Measurements from ENCODE around the gene PRKD1. TPM values are rescaled to one million over a fixed set of nuclear protein-coding genes. Genes with fewer than 3 reads are reported as not detected.

The PRKD1 gene
- total RNA-seq, 1 donor from 2014 or later: 11.8 TPM

DNA sequence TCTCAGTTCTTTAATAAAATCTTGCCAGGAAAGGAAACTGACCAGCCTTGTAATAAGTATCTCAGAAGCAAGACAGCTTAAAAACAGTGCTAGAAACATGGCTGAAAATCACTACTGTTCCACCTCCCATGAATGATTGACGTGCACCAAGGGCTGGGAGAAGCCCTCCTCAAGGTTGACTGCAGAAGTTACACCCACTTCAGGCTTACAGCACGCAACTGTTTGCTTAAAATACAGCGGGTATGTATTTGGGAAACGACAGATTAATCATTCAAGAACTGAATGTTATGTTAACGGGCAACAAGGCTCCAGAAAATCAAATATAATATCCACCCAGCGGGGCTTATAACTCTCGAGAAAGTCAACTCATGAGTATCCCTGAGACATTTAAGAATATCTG is 22.1 kb downstream of the PRKD1 start:
- H3K4me3 ChIP-seq: no peak overlapping the region
- no peak for TF ChIP-seq POLR2A (IDR thresholded peaks at IDR 0.05)
- TF ChIP-seq POLR2AphosphoS5 (IDR thresholded peaks at IDR 0.05; ENCODE audit: insufficient read depth in 1 of 2, low read depth in 1 of 2): no peak
- TF ChIP-seq, protein P1, sequence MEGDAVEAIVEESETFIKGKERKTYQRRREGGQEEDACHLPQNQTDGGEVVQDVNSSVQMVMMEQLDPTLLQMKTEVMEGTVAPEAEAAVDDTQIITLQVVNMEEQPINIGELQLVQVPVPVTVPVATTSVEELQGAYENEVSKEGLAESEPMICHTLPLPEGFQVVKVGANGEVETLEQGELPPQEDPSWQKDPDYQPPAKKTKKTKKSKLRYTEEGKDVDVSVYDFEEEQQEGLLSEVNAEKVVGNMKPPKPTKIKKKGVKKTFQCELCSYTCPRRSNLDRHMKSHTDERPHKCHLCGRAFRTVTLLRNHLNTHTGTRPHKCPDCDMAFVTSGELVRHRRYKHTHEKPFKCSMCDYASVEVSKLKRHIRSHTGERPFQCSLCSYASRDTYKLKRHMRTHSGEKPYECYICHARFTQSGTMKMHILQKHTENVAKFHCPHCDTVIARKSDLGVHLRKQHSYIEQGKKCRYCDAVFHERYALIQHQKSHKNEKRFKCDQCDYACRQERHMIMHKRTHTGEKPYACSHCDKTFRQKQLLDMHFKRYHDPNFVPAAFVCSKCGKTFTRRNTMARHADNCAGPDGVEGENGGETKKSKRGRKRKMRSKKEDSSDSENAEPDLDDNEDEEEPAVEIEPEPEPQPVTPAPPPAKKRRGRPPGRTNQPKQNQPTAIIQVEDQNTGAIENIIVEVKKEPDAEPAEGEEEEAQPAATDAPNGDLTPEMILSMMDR (IDR thresholded peaks at IDR 0.05): no peak

DNA sequence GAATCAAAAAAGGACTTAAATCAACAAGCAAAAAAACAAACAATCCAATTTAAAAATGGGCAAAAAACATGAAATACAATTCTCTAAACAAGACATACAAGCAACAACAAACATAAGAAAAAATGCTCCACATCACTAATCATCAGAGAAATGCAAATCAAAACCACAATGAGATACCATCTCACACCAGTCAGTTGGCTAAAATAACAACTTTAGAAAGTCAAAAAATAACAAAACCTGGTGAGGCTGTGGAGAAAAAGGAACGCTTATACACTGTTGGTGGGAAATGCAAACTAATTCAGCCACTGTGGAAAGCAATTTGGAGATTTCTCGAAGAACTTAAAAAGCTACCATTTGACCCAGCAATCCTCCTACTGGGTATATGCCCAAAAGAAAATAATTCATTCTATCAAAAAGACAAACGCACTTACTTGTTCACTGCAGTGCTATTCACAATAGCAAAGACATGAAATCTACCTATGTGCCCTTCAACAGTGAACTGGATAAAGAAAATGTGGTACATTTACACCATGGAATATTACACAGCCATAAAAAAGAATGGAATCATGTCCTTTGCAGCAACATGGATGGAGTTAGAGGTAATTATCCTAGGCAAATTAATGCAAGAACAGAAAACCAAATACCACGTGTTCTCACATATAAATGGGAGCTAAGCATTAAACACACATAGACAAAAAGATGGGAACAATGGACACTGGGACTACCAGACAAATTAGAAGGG is 26.9 kb downstream of the PRKD1 start:
- no peaks in the 10 kb centered on the region for H3K9me3 ChIP-seq
- no peak overlapping the region for H3K4me3 ChIP-seq
- intact Hi-C loops (cut with DNase I): no loop called here
- no peak for DNase-seq (ENCODE audit: extremely low spot score in 2 of 2)
- H3K27me3 ChIP-seq: no peaks in the 10 kb centered on the region
- TF ChIP-seq, protein P1 (IDR thresholded peaks at IDR 0.05): no peak
- TF ChIP-seq POLR2A (IDR thresholded peaks at IDR 0.05) (no peak), POLR2AphosphoS5 (IDR thresholded peaks at IDR 0.05; ENCODE audit: insufficient read depth in 1 of 2, low read depth in 1 of 2) (no peak)
- H3K27ac ChIP-seq: no peak overlapping the region
- no peaks in the 10 kb centered on the region for H3K4me1 ChIP-seq
- H3K36me3 ChIP-seq: no peaks in the 10 kb centered on the region

More for the DNA sequence above, 22.1 kb downstream of the PRKD1 start:
- no peak for DNase-seq (ENCODE audit: extremely low spot score in 2 of 2)
- no peaks in the 10 kb centered on the region for H3K4me1 ChIP-seq
- H3K36me3 ChIP-seq: no peaks in the 10 kb centered on the region
- H3K9me3 ChIP-seq: no peaks in the 10 kb centered on the region
- H3K27ac ChIP-seq: no peak overlapping the region
- H3K27me3 ChIP-seq: no peaks in the 10 kb centered on the region
- intact Hi-C loops (cut with DNase I): no loop called here

DNA sequence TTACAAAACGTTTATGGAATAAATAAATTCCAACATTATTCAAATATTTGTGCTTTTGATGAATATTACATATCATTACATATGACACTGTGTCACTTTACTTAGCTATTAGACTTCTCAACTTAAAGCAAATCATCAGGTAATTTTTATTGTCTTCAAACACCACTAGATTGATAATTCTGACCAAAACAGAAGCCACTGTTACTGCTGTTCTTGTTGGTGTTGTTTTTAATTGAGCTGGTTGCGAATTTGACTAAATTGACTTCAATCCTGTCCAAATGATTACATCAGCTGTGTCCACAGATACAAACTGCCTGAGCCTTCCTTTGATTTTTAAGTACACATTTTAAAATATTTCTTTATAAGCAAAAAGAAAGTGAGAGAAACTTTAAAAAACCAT is 29.2 kb downstream of the PRKD1 start:
- intact Hi-C loops (cut with DNase I): no loop called here
- H3K27me3 ChIP-seq: no peaks in the 10 kb centered on the region
- no peaks in the 10 kb centered on the region for H3K36me3 ChIP-seq
- TF ChIP-seq, protein P1 (IDR thresholded peaks at IDR 0.05): no peak
- no peak for TF ChIP-seq POLR2AphosphoS5 (IDR thresholded peaks at IDR 0.05; ENCODE audit: insufficient read depth in 1 of 2, low read depth in 1 of 2)
- TF ChIP-seq POLR2A (IDR thresholded peaks at IDR 0.05): no peak
- H3K27ac ChIP-seq: no peak overlapping the region
- H3K4me3 ChIP-seq: no peak overlapping the region
- H3K4me1 ChIP-seq: no peaks in the 10 kb centered on the region
- no peaks in the 10 kb centered on the region for H3K9me3 ChIP-seq
- no peak for DNase-seq (ENCODE audit: extremely low spot score in 2 of 2)

DNA sequence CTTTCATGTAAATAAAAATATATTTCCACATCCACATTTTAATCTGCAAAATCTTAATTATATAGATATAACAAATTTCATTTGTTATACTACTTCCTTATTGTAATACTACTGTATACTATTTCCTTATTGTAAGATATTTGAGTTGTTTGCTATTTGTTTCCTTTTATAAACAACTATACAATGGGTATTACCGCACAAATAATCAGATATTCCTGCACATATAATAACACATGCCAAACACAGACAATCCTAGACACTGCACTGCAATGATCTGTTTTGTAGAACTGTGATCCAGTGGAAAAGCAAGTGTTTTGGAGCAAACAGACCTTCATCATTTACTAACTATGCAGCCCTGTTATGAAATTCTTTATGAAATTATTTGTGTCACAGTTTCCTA is 30.5 kb downstream of the PRKD1 start:
- TF ChIP-seq POLR2AphosphoS5 (IDR thresholded peaks at IDR 0.05; ENCODE audit: insufficient read depth in 1 of 2, low read depth in 1 of 2): no peak
- TF ChIP-seq, protein P1 (IDR thresholded peaks at IDR 0.05): no peak
- TF ChIP-seq POLR2A (IDR thresholded peaks at IDR 0.05): no peak
- no peaks in the 10 kb centered on the region for H3K27me3 ChIP-seq
- no peak overlapping the region for H3K27ac ChIP-seq
- no peaks in the 10 kb centered on the region for H3K9me3 ChIP-seq
- no peak overlapping the region for H3K4me3 ChIP-seq
- no peaks in the 10 kb centered on the region for H3K36me3 ChIP-seq
- H3K4me1 ChIP-seq: no peaks in the 10 kb centered on the region
- no peak for DNase-seq (ENCODE audit: extremely low spot score in 2 of 2)
- intact Hi-C loops (cut with DNase I): no loop called here

DNA sequence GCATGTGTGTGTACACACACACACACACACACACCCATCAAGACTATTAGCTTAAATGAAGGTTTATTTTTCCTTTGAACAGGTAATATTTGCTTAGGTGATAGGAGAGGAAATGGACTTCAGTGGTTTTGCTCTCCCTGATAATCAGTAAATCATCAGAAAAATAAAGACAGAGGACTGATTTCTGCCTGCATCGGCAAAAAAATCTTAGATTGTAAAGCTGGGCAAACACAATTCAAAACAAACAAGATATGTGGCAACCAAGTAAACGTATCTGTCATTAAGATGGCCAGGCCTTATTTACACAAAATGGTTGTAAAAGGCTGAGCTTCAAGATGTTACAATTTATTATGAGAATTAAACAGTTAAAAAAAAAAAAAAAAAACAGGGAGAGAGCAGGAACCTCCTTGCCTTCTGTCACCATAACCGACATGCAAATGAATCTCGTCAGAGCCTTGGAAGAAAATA is 31.3 kb downstream of the PRKD1 start:
- Histone ChIP-seq H3K4me1 (no peaks in the 10 kb centered on the region), H3K27me3 (no peaks in the 10 kb centered on the region), H3K36me3 (no peaks in the 10 kb centered on the region), H3K4me3 (no peak overlapping the region), H3K9me3 (no peaks in the 10 kb centered on the region), H3K27ac (no peak overlapping the region)
- no peak for DNase-seq (ENCODE audit: extremely low spot score in 2 of 2)
- no peak for TF ChIP-seq POLR2A (IDR thresholded peaks at IDR 0.05)
- no peak for TF ChIP-seq POLR2AphosphoS5 (IDR thresholded peaks at IDR 0.05; ENCODE audit: insufficient read depth in 1 of 2, low read depth in 1 of 2)
- TF ChIP-seq, protein P1 (IDR thresholded peaks at IDR 0.05): no peak
- intact Hi-C loops (cut with DNase I): no loop called here
